ENCODE measurements around the gene MORN5. TPM values are rescaled to one million over a fixed set of nuclear protein-coding genes. Genes with fewer than 3 reads are reported as not detected.

MORN5 gene
- total RNA-seq, 6 donors from 2014 or later = 3.5 to 33.5 (median 10.5) TPM; not detected in 1

DNA sequence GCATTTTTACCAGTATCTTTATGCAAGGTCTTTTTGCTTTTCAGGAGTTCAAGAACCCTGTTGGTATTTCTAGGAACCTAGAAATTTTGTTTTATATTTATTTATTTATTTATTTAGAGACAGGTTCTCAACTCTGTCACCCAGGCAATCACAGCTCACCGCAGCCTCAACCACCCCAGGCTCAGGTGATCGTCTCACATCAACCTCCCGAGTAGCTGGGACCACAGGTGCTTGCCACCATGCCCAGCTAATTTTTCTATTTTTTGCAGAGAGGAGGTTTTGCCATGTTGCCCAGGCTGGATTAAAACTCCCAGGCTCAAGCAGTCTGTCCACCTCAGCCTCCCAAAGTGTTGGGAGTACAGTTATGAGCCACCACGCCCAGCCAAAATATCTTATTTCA lies 36.2 kb downstream of the MORN5 start:
- no peaks in the 10 kb centered on the region for H3K4me1 ChIP-seq
- no peak overlapping the region for H3K27ac ChIP-seq
- H3K27me3 ChIP-seq = no peaks in the 10 kb centered on the region
- H3K9me3 ChIP-seq = no peaks in the 10 kb centered on the region
- H3K36me3 ChIP-seq = no peaks in the 10 kb centered on the region
- no peak for TF ChIP-seq POLR2A (IDR thresholded peaks at IDR 0.05)
- TF ChIP-seq, protein P1, sequence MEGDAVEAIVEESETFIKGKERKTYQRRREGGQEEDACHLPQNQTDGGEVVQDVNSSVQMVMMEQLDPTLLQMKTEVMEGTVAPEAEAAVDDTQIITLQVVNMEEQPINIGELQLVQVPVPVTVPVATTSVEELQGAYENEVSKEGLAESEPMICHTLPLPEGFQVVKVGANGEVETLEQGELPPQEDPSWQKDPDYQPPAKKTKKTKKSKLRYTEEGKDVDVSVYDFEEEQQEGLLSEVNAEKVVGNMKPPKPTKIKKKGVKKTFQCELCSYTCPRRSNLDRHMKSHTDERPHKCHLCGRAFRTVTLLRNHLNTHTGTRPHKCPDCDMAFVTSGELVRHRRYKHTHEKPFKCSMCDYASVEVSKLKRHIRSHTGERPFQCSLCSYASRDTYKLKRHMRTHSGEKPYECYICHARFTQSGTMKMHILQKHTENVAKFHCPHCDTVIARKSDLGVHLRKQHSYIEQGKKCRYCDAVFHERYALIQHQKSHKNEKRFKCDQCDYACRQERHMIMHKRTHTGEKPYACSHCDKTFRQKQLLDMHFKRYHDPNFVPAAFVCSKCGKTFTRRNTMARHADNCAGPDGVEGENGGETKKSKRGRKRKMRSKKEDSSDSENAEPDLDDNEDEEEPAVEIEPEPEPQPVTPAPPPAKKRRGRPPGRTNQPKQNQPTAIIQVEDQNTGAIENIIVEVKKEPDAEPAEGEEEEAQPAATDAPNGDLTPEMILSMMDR (IDR thresholded peaks at IDR 0.05) = no peak
- TF ChIP-seq POLR2AphosphoS5 (IDR thresholded peaks at IDR 0.05) = no peak
- no peak for TF ChIP-seq EP300 (IDR thresholded peaks at IDR 0.05)
- ATAC-seq (ENCODE audit: low FRiP score in 2 of 2) = no peak
- no peak overlapping the region for H3K4me3 ChIP-seq
- 92 to 96% methylated on average over 3 to 4 of the region's 4 CpGs for WGBS, 2 donors
- no peak for DNase-seq

DNA sequence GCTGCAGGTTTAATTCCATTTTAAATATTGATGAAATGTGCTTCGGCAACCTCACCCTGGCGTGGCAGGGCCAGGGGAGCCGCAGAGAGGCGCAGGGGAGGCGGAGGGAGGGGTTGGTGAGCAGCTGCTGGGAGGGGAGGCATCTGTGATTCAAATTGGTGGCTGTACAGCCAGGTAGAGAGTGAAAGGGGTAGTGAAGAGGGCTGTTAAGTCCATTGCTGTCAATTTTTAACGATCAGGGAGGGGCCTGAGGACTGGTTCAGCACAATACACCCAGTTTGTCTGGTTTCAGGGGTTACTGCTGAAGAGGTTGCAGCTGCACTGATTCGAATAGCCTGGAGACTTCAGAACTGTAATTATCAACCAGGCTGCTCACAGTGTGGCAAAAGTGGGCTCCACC lies 37.7 kb downstream of the MORN5 start:
- Histone ChIP-seq H3K36me3 (no peaks in the 10 kb centered on the region), H3K4me3 (no peak overlapping the region), H3K4me1 (no peaks in the 10 kb centered on the region), H3K9me3 (no peaks in the 10 kb centered on the region), H3K27ac (no peak overlapping the region), H3K27me3 (no peaks in the 10 kb centered on the region)
- WGBS, 2 donors = 61 to 72% methylated on average over 7 of the region's 7 CpGs
- no peak for TF ChIP-seq EP300 (IDR thresholded peaks at IDR 0.05)
- TF ChIP-seq, protein P1 (IDR thresholded peaks at IDR 0.05) = no peak
- no peak for TF ChIP-seq POLR2AphosphoS5 (IDR thresholded peaks at IDR 0.05)
- no peak for TF ChIP-seq POLR2A (IDR thresholded peaks at IDR 0.05)
- DNase-seq (peak in 1 of 2 donors; percentile 49), ATAC-seq (ENCODE audit: low FRiP score in 2 of 2) (no peak)

DNA sequence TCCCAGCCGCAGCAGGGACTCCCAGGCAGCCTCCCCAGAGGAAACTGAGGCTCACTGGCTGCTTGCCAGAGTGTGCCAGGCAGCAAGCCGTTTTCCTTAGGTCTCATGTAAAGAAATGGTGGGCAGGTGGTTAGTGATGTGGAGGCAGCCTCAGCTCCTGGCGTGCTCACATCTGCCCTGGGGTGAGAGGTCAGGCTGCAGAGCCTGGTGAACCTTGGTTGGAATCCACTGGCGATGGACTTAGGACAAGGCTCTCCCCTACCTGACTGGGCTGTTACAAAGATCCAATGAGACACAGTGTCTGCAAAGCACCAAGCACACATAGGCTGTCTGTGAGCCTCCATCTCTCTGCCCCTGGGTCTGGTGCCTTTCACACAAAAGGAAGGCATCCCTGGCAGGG lies 38.2 kb downstream of the MORN5 start:
- Histone ChIP-seq H3K27me3 (no peaks in the 10 kb centered on the region), H3K4me1 (no peaks in the 10 kb centered on the region), H3K9me3 (no peaks in the 10 kb centered on the region), H3K27ac (no peak overlapping the region), H3K36me3 (no peaks in the 10 kb centered on the region), H3K4me3 (no peak overlapping the region)
- 66 to 73% methylated on average over 4 of the region's 4 CpGs for WGBS, 2 donors
- no peak for ATAC-seq (ENCODE audit: low FRiP score in 2 of 2)
- TF ChIP-seq POLR2A (IDR thresholded peaks at IDR 0.05) (no peak), POLR2AphosphoS5 (IDR thresholded peaks at IDR 0.05) (no peak), EP300 (IDR thresholded peaks at IDR 0.05) (no peak)
- TF ChIP-seq, protein P1 (IDR thresholded peaks at IDR 0.05) = no peak
- DNase-seq = no peak

DNA sequence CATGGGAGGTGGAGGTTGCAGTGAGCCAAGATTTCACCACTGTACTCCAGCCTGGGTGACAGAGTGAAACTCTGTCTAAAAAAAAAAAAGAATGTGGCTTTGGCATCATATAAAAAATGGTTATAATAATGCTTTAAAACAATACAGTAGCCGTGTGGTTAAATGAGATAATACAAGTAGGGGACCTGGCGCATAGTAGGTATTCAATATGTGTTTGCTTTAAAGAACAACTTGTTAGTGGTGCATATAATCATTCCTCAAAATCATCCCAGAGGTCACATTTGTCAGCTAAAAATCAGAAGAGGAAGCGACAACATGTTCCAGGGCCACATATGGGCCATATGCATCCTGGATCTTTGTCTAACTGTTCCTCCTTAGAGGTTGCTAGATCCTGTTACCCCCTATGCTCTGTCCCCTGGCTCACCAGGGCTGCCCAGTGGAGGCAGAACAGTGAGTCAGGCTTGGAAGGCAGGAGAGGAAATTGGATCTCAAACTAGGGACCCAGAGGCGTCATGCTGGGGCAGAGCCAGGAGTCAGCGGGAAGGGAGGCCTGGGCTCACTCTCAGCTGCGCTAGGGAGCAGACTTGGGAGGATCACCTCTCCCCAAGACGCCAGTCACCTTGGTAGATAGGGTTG lies 41.4 kb downstream of the MORN5 start:
- TF ChIP-seq POLR2A (IDR thresholded peaks at IDR 0.05) = no peak
- TF ChIP-seq POLR2AphosphoS5 (IDR thresholded peaks at IDR 0.05) = no peak
- TF ChIP-seq EP300 (IDR thresholded peaks at IDR 0.05) = no peak
- TF ChIP-seq, protein P1 (IDR thresholded peaks at IDR 0.05) = no peak
- no peaks in the 10 kb centered on the region for H3K36me3 ChIP-seq
- no peaks in the 10 kb centered on the region for H3K27me3 ChIP-seq
- ATAC-seq (ENCODE audit: low FRiP score in 2 of 2) = peak in 1 of 2 donors; percentile 48
- 80 to 87% methylated on average over 7 of the region's 7 CpGs for WGBS, 2 donors
- no peak overlapping the region for H3K4me3 ChIP-seq
- no peak for DNase-seq
- no peaks in the 10 kb centered on the region for H3K4me1 ChIP-seq
- H3K27ac ChIP-seq = no peak overlapping the region
- H3K9me3 ChIP-seq = no peaks in the 10 kb centered on the region

DNA sequence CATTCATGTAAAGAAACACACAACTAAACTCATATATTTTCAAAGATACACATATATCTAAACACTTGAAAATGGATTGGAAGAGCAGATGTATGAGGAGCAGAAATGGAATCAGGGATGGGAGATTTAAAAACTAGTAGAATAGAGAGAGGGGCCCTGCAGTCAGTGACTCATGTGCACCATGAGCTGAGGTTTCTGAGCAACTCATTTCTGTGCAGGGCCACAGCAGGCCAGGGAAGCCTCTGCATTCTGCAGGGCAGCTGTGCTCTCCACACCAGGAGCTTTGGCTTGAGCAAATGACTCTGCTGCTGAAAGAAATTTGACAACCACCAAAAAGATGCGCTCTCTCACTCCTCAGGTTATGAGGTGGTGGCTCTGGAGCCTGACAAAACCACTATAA lies 41.9 kb downstream of the MORN5 start:
- WGBS, 2 donors = 92 to 100% methylated on average over 1 of the region's 1 CpG
- no peak for TF ChIP-seq EP300 (IDR thresholded peaks at IDR 0.05)
- TF ChIP-seq, protein P1 (IDR thresholded peaks at IDR 0.05) = no peak
- no peak for TF ChIP-seq POLR2AphosphoS5 (IDR thresholded peaks at IDR 0.05)
- TF ChIP-seq POLR2A (IDR thresholded peaks at IDR 0.05) = no peak

More for the DNA sequence above, 41.9 kb downstream of the MORN5 start:
- DNase-seq = no peak
- Histone ChIP-seq H3K27me3 (no peaks in the 10 kb centered on the region), H3K36me3 (no peaks in the 10 kb centered on the region), H3K4me3 (no peak overlapping the region), H3K4me1 (no peaks in the 10 kb centered on the region), H3K27ac (no peak overlapping the region), H3K9me3 (no peaks in the 10 kb centered on the region)
- no peak for ATAC-seq (ENCODE audit: low FRiP score in 2 of 2)
